BE2C (cell line): ENCODE measurements around the gene JPH2. TPM values are rescaled to one million over a fixed set of nuclear protein-coding genes. Genes with fewer than 3 reads are reported as not detected.
"Not testable (repeated sequence)": the region's sequence is repeated elsewhere in the genome, so short reads cannot be mapped to it uniquely, and the experiment has no call there.

Experiments used
- DNase-seq: peaks from one replicate; pipeline ENCODE4 v3.0.0-alpha.2; 2020
- H3K27me3 ChIP-seq: fragments of 250-450 bp; sonication (Bioruptor Pico); 2 replicates; pipeline ENCODE4 v1.5.1; 2020; ENCODE audit warnings: mild to moderate bottlenecking
- H3K36me3 ChIP-seq: fragments of 250-450 bp; sonication (Bioruptor Pico); 2 replicates; pipeline ENCODE4 v1.5.1; 2020; ENCODE audit warnings: mild to moderate bottlenecking
- H3K4me1 ChIP-seq: fragments of 250-450 bp; sonication (Bioruptor Pico); 2 replicates; pipeline ENCODE4 v1.5.1; 2020
- H3K4me3 ChIP-seq: 2 replicates; pipeline ENCODE4 v1.5.1; 2011; ENCODE audit warnings: low read depth, low read length
- H3K9me3 ChIP-seq: fragments of 250-450 bp; sonication (Bioruptor Pico); 2 replicates; pipeline ENCODE4 v1.5.1; 2020
- CTCF ChIP-seq: IDR thresholded peaks from 2 replicates; pipeline ENCODE4 v1.5.1; 2012; ENCODE audit warnings: mild to moderate bottlenecking, low read depth, low read length
- polyA plus RNA-seq: library from polyadenylated mRNA; unstranded; fragments of >200 nt; gene quantifications from one replicate; pipeline ENCODE4 v1.2.1, GENCODE V29; 2012; ENCODE audit warnings: low read depth, missing spikeins; ENCODE audit not compliant: insufficient read length, insufficient read depth

JPH2 gene
- polyA plus RNA-seq = 0.22 TPM

GRCh38 chr20:44187054-44187771 is at the start of gene JPH2:
Gene JPH2, minus strand, starts transcription at chr20:44187188. Its CDS starts 483 bp downstream, at chr20:44186705.
- H3K27me3 ChIP-seq = peaks cover 6% of the 10 kb centered on the region
- H3K36me3 ChIP-seq = no peaks in the 10 kb centered on the region
- H3K4me1 ChIP-seq = no peaks in the 10 kb centered on the region
- H3K9me3 ChIP-seq = no peaks in the 10 kb centered on the region
- no peak for TF ChIP-seq CTCF
- H3K4me3 ChIP-seq = peak within 1 kb of the TSS; percentile 31
- peak; percentile 24 for DNase-seq

- no peak overlapping the region for H3K4me3 ChIP-seq
- TF ChIP-seq CTCF = no peak
- H3K36me3 ChIP-seq = no peaks in the 10 kb centered on the region
Measured at GRCh38 chr20:44235702-44236101, 48.7 kb upstream of the JPH2 start.

GRCh38 chr20:44234566-44235317 is 47.8 kb upstream of the JPH2 start:
- Histone ChIP-seq H3K9me3 (no peaks in the 10 kb centered on the region), H3K4me1 (no peaks in the 10 kb centered on the region), H3K4me3 (no peak overlapping the region), H3K36me3 (no peaks in the 10 kb centered on the region), H3K27me3 (no peaks in the 10 kb centered on the region)
- DNase-seq = no peak
- TF ChIP-seq CTCF = no peak

More at GRCh38 chr20:44235702-44236101, 48.7 kb upstream of the JPH2 start:
- no peaks in the 10 kb centered on the region for H3K27me3 ChIP-seq
- no peaks in the 10 kb centered on the region for H3K4me1 ChIP-seq
- no peaks in the 10 kb centered on the region for H3K9me3 ChIP-seq
- no peak for DNase-seq

GRCh38 chr20:44233436-44234016 is 46.5 kb upstream of the JPH2 start:
- Histone ChIP-seq H3K36me3 (no peaks in the 10 kb centered on the region), H3K9me3 (no peaks in the 10 kb centered on the region), H3K4me3 (no peak overlapping the region), H3K27me3 (no peaks in the 10 kb centered on the region), H3K4me1 (no peaks in the 10 kb centered on the region)
- no peak for DNase-seq
- TF ChIP-seq CTCF = no peak

- not testable (repeated sequence) for H3K4me3 ChIP-seq, H3K4me1 ChIP-seq, H3K27me3 ChIP-seq, H3K9me3 ChIP-seq, DNase-seq, H3K36me3 ChIP-seq
Measured at GRCh38 chr20:44232469-44232856, 45.5 kb upstream of the JPH2 start.

- TF ChIP-seq CTCF = no peak
- no peaks in the 10 kb centered on the region for H3K27me3 ChIP-seq
- no peaks in the 10 kb centered on the region for H3K36me3 ChIP-seq
- DNase-seq = no peak
- no peaks in the 10 kb centered on the region for H3K9me3 ChIP-seq
- H3K4me1 ChIP-seq = no peaks in the 10 kb centered on the region
- no peak overlapping the region for H3K4me3 ChIP-seq
Measured at GRCh38 chr20:44231713-44232468, 44.9 kb upstream of the JPH2 start.
